Measurements from ENCODE around the gene SYT10.
"Not testable (repeated sequence)": the region's sequence is repeated elsewhere in the genome, so short reads cannot be mapped to it uniquely, and the experiment has no call there.

Gene SYT10

DNA sequence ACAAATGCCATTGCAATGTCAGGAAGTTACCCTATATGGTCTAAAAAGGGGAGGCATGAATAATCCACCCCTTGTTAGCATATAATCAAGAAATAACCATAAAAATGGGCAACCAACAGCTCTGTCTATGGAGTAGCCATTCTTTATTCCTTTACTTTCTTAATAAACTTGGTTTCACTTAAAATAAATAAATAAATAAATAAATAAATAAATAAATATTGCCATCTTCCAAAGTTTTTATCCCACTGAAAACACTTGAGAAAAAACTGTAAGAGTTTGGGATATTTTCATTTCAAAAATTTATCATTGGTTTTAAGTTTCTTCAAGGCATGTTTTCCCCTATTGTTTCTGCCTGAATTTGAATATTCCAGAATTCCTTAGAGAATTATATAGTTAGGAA, 89.8 kb downstream of the SYT10 start:
- no peak for DNase-seq (ENCODE audit: low read depth in 2 of 2)

DNA sequence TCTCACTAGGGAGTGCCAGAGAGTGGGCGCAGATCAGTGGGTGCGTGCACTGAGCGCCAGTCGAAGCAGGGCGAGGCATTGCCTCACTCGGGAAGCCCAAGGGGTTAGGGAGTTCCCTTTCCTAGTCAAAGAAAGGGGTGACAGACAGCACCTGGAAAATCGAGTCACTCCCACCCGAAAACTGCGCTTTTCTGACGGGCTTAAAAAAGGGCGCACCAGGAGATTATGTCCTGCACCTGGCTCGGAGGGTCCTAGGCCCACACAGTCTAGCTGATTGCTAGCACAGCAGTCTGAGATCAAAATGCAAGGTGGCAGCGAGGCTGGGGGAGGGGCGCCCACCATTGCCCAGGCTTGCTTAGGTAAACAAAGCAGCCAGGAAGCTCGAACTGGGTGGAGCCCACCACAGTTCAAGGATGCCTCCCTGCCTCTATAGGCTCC, 107.6 kb downstream of the SYT10 start:
- DNase-seq (ENCODE audit: low read depth in 2 of 2), result not testable (repeated sequence)

DNA sequence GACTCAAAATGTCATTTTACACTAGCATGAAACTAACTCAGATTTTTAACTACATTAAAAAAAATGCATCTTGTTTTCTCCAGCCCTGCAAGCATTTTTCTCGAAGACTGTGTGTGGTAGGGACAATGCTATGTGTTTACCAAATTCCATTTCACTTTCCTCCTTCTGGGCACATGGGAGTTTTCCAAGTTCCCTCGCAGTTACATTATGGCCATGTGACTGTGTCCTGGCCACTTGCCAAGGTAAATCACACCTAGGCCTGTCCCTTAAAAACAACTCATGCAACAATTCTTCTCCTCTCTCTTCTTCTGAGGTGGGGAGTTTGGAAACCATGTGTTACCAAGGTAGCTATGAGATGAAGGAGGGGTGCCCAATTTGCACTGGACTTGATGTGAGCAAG, 108.7 kb downstream of the SYT10 start:
- no peak for DNase-seq (ENCODE audit: low read depth in 2 of 2)

Data from activated CD8-positive, alpha-beta memory T cell treated with anti-CD3 and anti-CD28 coated beads for 4 hours (primary cell).